Measurements from ENCODE around the gene SLC25A39. TPM values are rescaled to one million over a fixed set of nuclear protein-coding genes. Genes with fewer than 3 reads are reported as not detected.

SLC25A39 gene
- total and polyA plus RNA-seq, 8 donors, result 50.7 to 155 (median 68.2) TPM

DNA sequence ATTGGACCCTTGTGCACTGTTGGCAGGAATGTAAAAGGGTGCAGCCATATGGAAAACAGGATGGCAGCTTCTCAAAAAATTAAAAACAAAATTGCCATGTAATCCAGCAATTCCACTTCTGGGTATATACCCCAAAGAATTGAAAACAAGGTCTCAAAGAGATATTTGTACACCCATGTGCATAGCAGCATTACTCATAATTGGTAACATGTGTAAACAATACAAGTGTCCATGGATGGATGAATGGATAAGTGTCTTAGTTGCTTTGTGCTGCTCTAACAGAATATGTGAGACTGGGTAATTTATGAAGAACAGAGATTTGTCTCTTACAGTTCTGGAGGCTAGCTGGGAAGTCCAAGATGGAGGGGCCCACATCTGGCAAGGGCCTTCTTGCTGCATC is 20.0 kb downstream of the SLC25A39 start:
- no peaks in the 10 kb centered on the region for H3K9me3 ChIP-seq
- peaks cover 6 to 8% (median 6%) of the 10 kb centered on the region in 3 donors for H3K4me1 ChIP-seq
- no peak overlapping the region for H3K4me3 ChIP-seq
- no peak overlapping the region for H3K27ac ChIP-seq
- DNase-seq (no peak), FAIRE-seq (no peak), ATAC-seq (no peak)
- TF ChIP-seq, protein P1, sequence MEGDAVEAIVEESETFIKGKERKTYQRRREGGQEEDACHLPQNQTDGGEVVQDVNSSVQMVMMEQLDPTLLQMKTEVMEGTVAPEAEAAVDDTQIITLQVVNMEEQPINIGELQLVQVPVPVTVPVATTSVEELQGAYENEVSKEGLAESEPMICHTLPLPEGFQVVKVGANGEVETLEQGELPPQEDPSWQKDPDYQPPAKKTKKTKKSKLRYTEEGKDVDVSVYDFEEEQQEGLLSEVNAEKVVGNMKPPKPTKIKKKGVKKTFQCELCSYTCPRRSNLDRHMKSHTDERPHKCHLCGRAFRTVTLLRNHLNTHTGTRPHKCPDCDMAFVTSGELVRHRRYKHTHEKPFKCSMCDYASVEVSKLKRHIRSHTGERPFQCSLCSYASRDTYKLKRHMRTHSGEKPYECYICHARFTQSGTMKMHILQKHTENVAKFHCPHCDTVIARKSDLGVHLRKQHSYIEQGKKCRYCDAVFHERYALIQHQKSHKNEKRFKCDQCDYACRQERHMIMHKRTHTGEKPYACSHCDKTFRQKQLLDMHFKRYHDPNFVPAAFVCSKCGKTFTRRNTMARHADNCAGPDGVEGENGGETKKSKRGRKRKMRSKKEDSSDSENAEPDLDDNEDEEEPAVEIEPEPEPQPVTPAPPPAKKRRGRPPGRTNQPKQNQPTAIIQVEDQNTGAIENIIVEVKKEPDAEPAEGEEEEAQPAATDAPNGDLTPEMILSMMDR (IDR thresholded peaks at IDR 0.05), result no peak
- H3K27me3 ChIP-seq, result no peaks in the 10 kb centered on the region
- intact Hi-C loops (cut with DNase I), result no loop called here
- H3K36me3 ChIP-seq, result no peaks in the 10 kb centered on the region

- intact Hi-C loops (cut with DNase I), result no loop called here
- Histone ChIP-seq H3K27me3 (no peaks in the 10 kb centered on the region), H3K9me3 (no peaks in the 10 kb centered on the region), H3K4me1 (no peaks in the 10 kb centered on the region), H3K4me3 (no peak overlapping the region), H3K36me3 (no peaks in the 10 kb centered on the region), H3K27ac (no peak overlapping the region)
- 62 to 83% methylated on average over 3 of the region's 3 CpGs for WGBS, 2 donors
- ATAC-seq (no peak), FAIRE-seq (no peak), DNase-seq (no peak)
- TF ChIP-seq, protein P1 (IDR thresholded peaks at IDR 0.05), result no peak
These were observed 26.6 kb downstream of the SLC25A39 start for GRCh38 chr17:44297975-44298374.

DNA sequence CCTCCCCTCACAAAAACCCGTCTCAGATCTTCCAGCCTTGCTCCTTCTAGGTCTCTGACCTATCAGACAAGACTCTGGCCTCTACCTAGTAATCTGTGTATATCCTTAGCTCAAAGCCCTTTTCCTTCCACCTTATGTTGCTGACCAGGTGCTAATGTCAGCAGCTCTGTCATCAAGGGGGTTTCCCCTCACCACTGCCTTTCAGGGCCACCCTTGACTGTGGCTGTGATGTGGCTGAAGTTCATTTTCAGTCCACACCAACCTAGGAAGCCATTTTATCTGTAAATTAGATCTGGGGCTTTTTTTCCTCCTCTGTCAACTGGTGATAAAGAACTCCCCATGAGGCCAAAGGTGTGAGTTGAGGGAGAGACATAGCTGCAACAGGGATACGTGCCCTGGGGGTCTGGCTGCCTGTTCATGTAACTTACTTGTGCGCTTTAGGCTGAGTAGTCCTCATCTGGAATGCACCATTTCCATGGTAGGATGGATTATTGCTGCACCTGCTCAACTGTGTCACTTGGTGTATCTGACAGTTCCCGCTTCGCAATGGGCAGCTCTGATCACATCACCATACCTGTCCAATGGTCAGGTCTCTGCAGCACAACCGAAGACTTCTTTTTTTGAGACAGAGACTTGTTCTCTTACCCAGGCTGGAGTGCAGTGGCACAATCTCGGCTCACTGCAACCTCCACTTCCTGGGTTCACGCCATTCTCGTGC is 31.0 kb downstream of the SLC25A39 start:
- intact Hi-C loops (cut with DNase I), result no loop called here
- Histone ChIP-seq H3K27ac (no peak overlapping the region), H3K4me3 (no peak overlapping the region), H3K27me3 (no peaks in the 10 kb centered on the region), H3K9me3 (no peaks in the 10 kb centered on the region), H3K36me3 (no peaks in the 10 kb centered on the region), H3K4me1 (no peaks in the 10 kb centered on the region)
- WGBS, 2 donors, result 77 to 81% methylated on average over 9 of the region's 9 CpGs
- no peak for FAIRE-seq
- DNase-seq, result no peak
- no peak for ATAC-seq
- TF ChIP-seq, protein P1 (IDR thresholded peaks at IDR 0.05), result no peak

DNA sequence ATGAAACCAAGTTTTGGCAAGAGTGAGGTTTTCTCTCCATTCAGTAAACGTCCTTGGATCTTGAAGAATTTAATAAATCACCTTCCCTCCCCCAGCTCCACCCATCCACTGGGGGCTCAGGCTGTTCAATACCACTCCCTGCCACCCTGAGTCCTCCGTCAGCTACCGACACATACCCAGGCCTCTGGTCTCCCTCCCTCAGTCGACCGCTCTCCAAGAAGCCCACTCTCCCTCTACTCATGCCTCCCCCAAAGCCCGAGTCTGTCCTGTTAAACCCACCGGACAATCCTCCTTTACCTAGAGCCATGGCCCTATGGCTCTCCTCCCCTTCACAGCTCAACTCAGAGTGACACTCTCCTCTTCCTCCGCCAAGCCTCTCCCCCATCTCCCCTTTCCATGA is 37.0 kb downstream of the SLC25A39 start:
- intact Hi-C loops (cut with DNase I), result no loop called here
- H3K27ac ChIP-seq, result no peak overlapping the region
- ATAC-seq, result no peak
- FAIRE-seq, result no peak
- WGBS, 2 donors, result 60 to 63% methylated on average over 8 of the region's 8 CpGs
- TF ChIP-seq, protein P1 (IDR thresholded peaks at IDR 0.05), result no peak
- H3K27me3 ChIP-seq, result no peaks in the 10 kb centered on the region
- H3K36me3 ChIP-seq, result no peaks in the 10 kb centered on the region
- H3K4me1 ChIP-seq, result no peaks in the 10 kb centered on the region
- no peak overlapping the region for H3K4me3 ChIP-seq
- no peaks in the 10 kb centered on the region for H3K9me3 ChIP-seq
- no peak for DNase-seq

- TF ChIP-seq, protein P1 (IDR thresholded peaks at IDR 0.05), result no peak
- FAIRE-seq, result no peak
These were observed 40.6 kb downstream of the SLC25A39 start for GRCh38 chr17:44284024-44284400.

More at GRCh38 chr17:44284024-44284400, 40.6 kb downstream of the SLC25A39 start:
- Histone ChIP-seq H3K4me3 (no peak overlapping the region), H3K4me1 (peaks cover 0 to 8% (median 6%) of the 10 kb centered on the region in 3 donors), H3K36me3 (no peaks in the 10 kb centered on the region), H3K27me3 (no peaks in the 10 kb centered on the region), H3K27ac (no peak overlapping the region), H3K9me3 (no peaks in the 10 kb centered on the region)
- no peak for DNase-seq
- 87 to 89% methylated on average over 4 of the region's 4 CpGs for WGBS, 2 donors
- intact Hi-C loops (cut with DNase I), result no loop called here
- no peak for ATAC-seq
